Measurements from ENCODE around the gene CXCL14.

GRCh38 chr5:135626636-135627035 lies 47.8 kb upstream of the CXCL14 start:
- TF ChIP-seq CTCF (IDR thresholded peaks at IDR 0.05 in 2 of 3, conservative IDR thresholded peaks at IDR 0.05 in 1 of 3; ENCODE audit: borderline replicate concordance in 1 of 3, insufficient read depth in 1 of 3, low read depth in 2 of 3, low read length in 2 of 3) (no peak), RAD21 (IDR thresholded peaks at IDR 0.05; ENCODE audit: low read depth) (no peak), EZH2 (IDR thresholded peaks at IDR 0.05) (no peak), POLR2A (IDR thresholded peaks at IDR 0.05; ENCODE audit: borderline replicate concordance, extremely low read depth, insufficient read depth, insufficient read length) (no peak), REST (IDR thresholded peaks at IDR 0.05; ENCODE audit: low read depth) (no peak), POLR2AphosphoS5 (IDR thresholded peaks at IDR 0.05; ENCODE audit: low read depth, low read length) (no peak), SP1 (IDR thresholded peaks at IDR 0.05; ENCODE audit: low read depth) (no peak), ZFX (IDR thresholded peaks at IDR 0.05) (no peak), EZH2phosphoT487 (IDR thresholded peaks at IDR 0.05; ENCODE audit: borderline replicate concordance) (no peak), SIN3A (IDR thresholded peaks at IDR 0.05; ENCODE audit: low read depth) (no peak), MAX (IDR thresholded peaks at IDR 0.05) (no peak), CBX3 (IDR thresholded peaks at IDR 0.05; ENCODE audit: low read depth) (no peak), ZBTB33 (IDR thresholded peaks at IDR 0.05; ENCODE audit: extremely low read depth, insufficient replicate concordance, low read length) (no peak), ZNF274 (IDR thresholded peaks at IDR 0.05; ENCODE audit: low read depth, low read length) (no peak)
